PC-9 (cell line): ENCODE results near the gene GXYLT2. TPM values are rescaled to one million over a fixed set of nuclear protein-coding genes. Genes with fewer than 3 reads are reported as not detected.

Experiments used
- BruUV-seq: library from RNA; stranded (reverse); fragments of 400-500 nt; replicated peaks from 2 replicates; lab custom pipeline; 2021; lab: Mats Ljungman, UMichigan
- CTCF ChIA-PET: fragments of 300-600 bp; sonication (Branson Sonifier 250); formaldehyde crosslinking; loops from one replicate; lab custom pipeline; 2022; ENCODE audit warnings: antibody characterized with exemption; lab: Charles Lee
- POLR2A ChIA-PET: fragments of 300-600 bp; sonication (Branson Sonifier 250); formaldehyde crosslinking; loops from one replicate; lab custom pipeline; 2022; ENCODE audit warnings: antibody characterized with exemption; ENCODE audit not compliant: unreplicated experiment; lab: Charles Lee
- DNase-seq, 2 experiments: peaks; one replicate each; pipeline versions ENCODE4 v3.0.0 to v3.0.0-alpha.2; 2015 to 2022; ENCODE audit warnings: mixed read lengths in 1 of 2
- H2AFZ ChIP-seq: fragments of 200-600 bp; sonication (generic); 2 replicates; pipeline ENCODE4 v1.8.1; 2017; ENCODE audit warnings: antibody characterized with exemption
- H3F3A ChIP-seq: fragments of 200-600 bp; sonication (generic); 2 replicates; pipeline ENCODE4 v1.8.1; 2017; ENCODE audit warnings: antibody characterized with exemption, mild to moderate bottlenecking, low read depth; ENCODE audit not compliant: insufficient read depth
- H3K27ac ChIP-seq: fragments of 200-600 bp; sonication (generic); 2 replicates; pipeline ENCODE4 v1.6.1; 2016; ENCODE audit warnings: mixed run types
- H3K27me3 ChIP-seq: fragments of 200-600 bp; sonication (generic); 2 replicates; pipeline ENCODE4 v1.6.1; 2016; ENCODE audit warnings: low read depth, mixed run types; ENCODE audit not compliant: insufficient read depth
- H3K36me3 ChIP-seq: fragments of 200-600 bp; sonication (generic); 2 replicates; pipeline ENCODE4 v1.6.1; 2016; ENCODE audit warnings: low read depth, mixed run types
- H3K4me1 ChIP-seq: fragments of 200-600 bp; sonication (generic); replicated peaks from 2 replicates; pipeline ENCODE4 v1.6.1; 2016; ENCODE audit warnings: mixed run types; ENCODE audit not compliant: insufficient read depth
- H3K4me2 ChIP-seq: fragments of 200-600 bp; sonication (generic); 2 replicates; pipeline ENCODE4 v1.6.1; 2017; ENCODE audit warnings: mixed run types
- H3K4me3 ChIP-seq: fragments of 200-600 bp; sonication (generic); 2 replicates; pipeline ENCODE4 v1.6.1; 2016; ENCODE audit warnings: mixed run types
- H3K79me2 ChIP-seq: fragments of 200-600 bp; sonication (generic); 2 replicates; pipeline ENCODE4 v1.6.1; 2017; ENCODE audit warnings: low read depth, mixed run types
- H3K9me2 ChIP-seq: fragments of 200-600 bp; sonication (generic); 2 replicates; pipeline ENCODE4 v1.8.1; 2017; ENCODE audit warnings: mild to moderate bottlenecking; ENCODE audit not compliant: insufficient read depth
- H3K9me3 ChIP-seq: fragments of 200-600 bp; sonication (generic); 2 replicates; pipeline ENCODE4 v1.8.1; 2016; ENCODE audit warnings: low read depth; ENCODE audit not compliant: insufficient read depth
- H4K20me1 ChIP-seq: fragments of 200-600 bp; sonication (generic); 2 replicates; pipeline ENCODE4 v1.8.1; 2017; ENCODE audit not compliant: insufficient read depth
- CTCF ChIP-seq: fragments of 200-600 bp; sonication (generic); conservative IDR thresholded peaks from 2 replicates; pipeline ENCODE4 v1.6.1; 2017; ENCODE audit warnings: mixed run types, antibody characterized with exemption, mild to moderate bottlenecking, moderate library complexity
- EZH2 ChIP-seq: fragments of 200-600 bp; sonication (generic); IDR thresholded peaks from 2 replicates; pipeline ENCODE4 v1.8.0; 2017; ENCODE audit warnings: antibody characterized with exemption, low read depth
- intact Hi-C: fragments of 100-400 bp; cut with micrococcal nuclease; formaldehyde crosslinking; loops from one replicate; pipeline ENCODE4 v1.10.0; 2022; ENCODE audit not compliant: unreplicated experiment
- total RNA-seq: library from RNA; stranded (reverse); gene quantifications from 2 replicates; pipeline ENCODE4 v1.2.3, GENCODE V29; 2021

The GXYLT2 gene
- total RNA-seq, 1 experiment from 2014 or later, result 2.9 TPM

- H4K20me1 ChIP-seq, result no peaks in the 10 kb centered on the region
- no peak overlapping the region for H3K4me3 ChIP-seq
- H3K9me3 ChIP-seq, result no peaks in the 10 kb centered on the region
- no TSS peak for BruUV-seq
- ChIA-PET POLR2A (no interaction called here), CTCF (no interaction called here)
- no peaks in the 10 kb centered on the region for H3K9me2 ChIP-seq
- no peaks in the 10 kb centered on the region for H3F3A ChIP-seq
- H3K36me3 ChIP-seq, result no peaks in the 10 kb centered on the region
- DNase-seq, result no peak
- H3K4me1 ChIP-seq, result no peaks in the 10 kb centered on the region
- no peaks in the 10 kb centered on the region for H3K79me2 ChIP-seq
- no peak overlapping the region for H2AFZ ChIP-seq
- intact Hi-C loops, result no loop called here
- no peak overlapping the region for H3K27ac ChIP-seq
- TF ChIP-seq CTCF (no peak), EZH2 (no peak)
- no peak overlapping the region for H3K4me2 ChIP-seq
- no peaks in the 10 kb centered on the region for H3K27me3 ChIP-seq
Observed at GRCh38 chr3:72982609-72983366, 94.9 kb downstream of the GXYLT2 start.

DNA sequence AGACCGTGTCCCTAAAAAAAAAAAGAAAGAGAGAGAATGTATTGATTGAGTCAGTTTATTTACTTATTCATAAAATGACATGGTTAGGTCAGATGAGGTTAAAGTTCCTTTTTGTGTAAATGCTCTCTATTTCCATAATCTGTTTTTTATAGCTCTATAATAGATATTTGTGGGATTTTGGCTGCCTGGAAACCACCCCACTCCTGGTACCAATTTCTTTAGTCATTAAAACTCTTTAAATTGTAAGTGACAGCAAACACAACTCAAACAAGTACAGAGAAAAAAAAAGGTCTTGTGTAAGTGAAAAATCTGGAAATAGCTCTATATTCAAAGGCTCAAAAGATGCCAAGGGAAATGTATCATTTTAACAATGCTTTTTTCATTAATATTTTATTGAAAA lies 97.7 kb downstream of the GXYLT2 start:
- Histone ChIP-seq H3K9me3 (no peaks in the 10 kb centered on the region), H3K79me2 (no peaks in the 10 kb centered on the region), H4K20me1 (no peaks in the 10 kb centered on the region), H2AFZ (no peak overlapping the region), H3K4me2 (no peak overlapping the region), H3K4me3 (no peak overlapping the region), H3K36me3 (no peaks in the 10 kb centered on the region), H3K9me2 (no peaks in the 10 kb centered on the region), H3K27ac (no peak overlapping the region), H3K4me1 (no peaks in the 10 kb centered on the region), H3K27me3 (no peaks in the 10 kb centered on the region), H3F3A (no peaks in the 10 kb centered on the region)
- POLR2A ChIA-PET, result no interaction called here
- no peak for DNase-seq
- intact Hi-C loops, result no loop called here
- BruUV-seq, result no TSS peak
- TF ChIP-seq EZH2, result no peak
- CTCF ChIA-PET, result no interaction called here

- no peak for TF ChIP-seq EZH2
- no peak for TF ChIP-seq CTCF
- intact Hi-C loops, result no loop called here
- H3K4me3 ChIP-seq, result no peak overlapping the region
- H2AFZ ChIP-seq, result no peak overlapping the region
- H3K27me3 ChIP-seq, result no peaks in the 10 kb centered on the region
- H3K4me1 ChIP-seq, result no peaks in the 10 kb centered on the region
- CTCF ChIA-PET, result no interaction called here
- no peak overlapping the region for H3K27ac ChIP-seq
- H4K20me1 ChIP-seq, result no peaks in the 10 kb centered on the region
- H3K79me2 ChIP-seq, result no peaks in the 10 kb centered on the region
- no peak overlapping the region for H3K4me2 ChIP-seq
- no peaks in the 10 kb centered on the region for H3K9me3 ChIP-seq
- POLR2A ChIA-PET, result no interaction called here
- BruUV-seq, result no TSS peak
- H3F3A ChIP-seq, result no peaks in the 10 kb centered on the region
- H3K9me2 ChIP-seq, result no peaks in the 10 kb centered on the region
- H3K36me3 ChIP-seq, result no peaks in the 10 kb centered on the region
- no peak for DNase-seq
Observed at GRCh38 chr3:72990701-72991395, 103.0 kb downstream of the GXYLT2 start.
